Gastroesophageal sphincter (tissue), 3 donors: Measurements from ENCODE around the gene ACTR8.

Experiments used
- EP300 ChIP-seq: sonication (generic); formaldehyde crosslinking; IDR thresholded peaks from one replicate; pipeline ENCODE4 v1.6.1; 2017; ENCODE audit warnings: antibody characterized with exemption, mild to moderate bottlenecking
- POLR2A ChIP-seq, 2 donors: fragments of 450-650 bp; IDR thresholded peaks; one replicate each; pipeline ENCODE4 v1.6.1; 2017; ENCODE audit warnings: antibody characterized with exemption in 2 of 2, mild to moderate bottlenecking in 2 of 2, moderate library complexity in 1 of 2
- POLR2AphosphoS5 ChIP-seq: sonication (generic); formaldehyde crosslinking; IDR thresholded peaks from one replicate; pipeline ENCODE4 v1.6.1; 2017; ENCODE audit warnings: antibody characterized with exemption
- TF ChIP-seq, protein P1 (sequence below), 4 experiments: fragments of 200-600 bp in 2 of 4; fragments of 450-650 bp in 2 of 4; sonication (generic) in 1 of 4; IDR thresholded peaks; one replicate each; pipeline ENCODE4 v1.5.1; 2017 to 2019; ENCODE audit warnings: antibody characterized with exemption in 4 of 4, mild to moderate bottlenecking in 2 of 4, moderate library complexity in 2 of 4

DNA sequence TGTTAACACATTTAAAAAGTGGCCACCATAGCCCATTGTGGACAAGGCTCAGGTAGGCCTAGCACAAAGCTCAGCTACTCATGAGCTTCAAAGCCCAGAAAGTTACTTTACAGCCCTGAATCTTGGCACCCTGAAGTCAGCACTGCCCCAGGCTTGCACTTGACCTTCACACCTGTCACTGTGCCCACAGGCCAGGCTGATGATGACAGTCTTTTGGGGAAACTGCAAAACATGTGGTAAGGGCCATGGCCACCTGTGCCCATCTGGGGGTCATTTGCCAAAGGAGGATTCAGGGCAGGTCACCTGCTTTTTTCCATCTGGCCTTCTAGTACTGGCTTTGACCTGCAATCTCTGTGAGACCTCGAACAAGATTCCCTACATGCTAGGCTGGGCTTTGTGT is 46.7 kb downstream of the ACTR8 start:
- TF ChIP-seq, protein P1, sequence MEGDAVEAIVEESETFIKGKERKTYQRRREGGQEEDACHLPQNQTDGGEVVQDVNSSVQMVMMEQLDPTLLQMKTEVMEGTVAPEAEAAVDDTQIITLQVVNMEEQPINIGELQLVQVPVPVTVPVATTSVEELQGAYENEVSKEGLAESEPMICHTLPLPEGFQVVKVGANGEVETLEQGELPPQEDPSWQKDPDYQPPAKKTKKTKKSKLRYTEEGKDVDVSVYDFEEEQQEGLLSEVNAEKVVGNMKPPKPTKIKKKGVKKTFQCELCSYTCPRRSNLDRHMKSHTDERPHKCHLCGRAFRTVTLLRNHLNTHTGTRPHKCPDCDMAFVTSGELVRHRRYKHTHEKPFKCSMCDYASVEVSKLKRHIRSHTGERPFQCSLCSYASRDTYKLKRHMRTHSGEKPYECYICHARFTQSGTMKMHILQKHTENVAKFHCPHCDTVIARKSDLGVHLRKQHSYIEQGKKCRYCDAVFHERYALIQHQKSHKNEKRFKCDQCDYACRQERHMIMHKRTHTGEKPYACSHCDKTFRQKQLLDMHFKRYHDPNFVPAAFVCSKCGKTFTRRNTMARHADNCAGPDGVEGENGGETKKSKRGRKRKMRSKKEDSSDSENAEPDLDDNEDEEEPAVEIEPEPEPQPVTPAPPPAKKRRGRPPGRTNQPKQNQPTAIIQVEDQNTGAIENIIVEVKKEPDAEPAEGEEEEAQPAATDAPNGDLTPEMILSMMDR (IDR thresholded peaks at IDR 0.05) = no peak
- TF ChIP-seq POLR2AphosphoS5 = no peak
- no peak for TF ChIP-seq POLR2A (IDR thresholded peaks at IDR 0.05)
- TF ChIP-seq EP300 = no peak
